HEK293 (cell line): Measurements from ENCODE around the gene SRSF1.

ENCODE experiments used
- YY1 ChIP-seq: fragments of 450-650 bp; formaldehyde crosslinking; IDR thresholded peaks from 2 replicates; pipeline ENCODE4 v1.5.1; 2018; ENCODE audit warnings: missing biosample characterization, missing genetic modification characterization
- ZNF248 ChIP-seq: fragments of 450-650 bp; formaldehyde crosslinking; IDR thresholded peaks from 2 replicates; pipeline ENCODE4 v1.5.1; 2017; ENCODE audit warnings: missing biosample characterization, missing genetic modification characterization
- ZNF274 ChIP-seq, 2 experiments: fragments of 200-500 bp in 1 of 2; fragments of 450-650 bp in 1 of 2; sonication (Bioruptor generic) in 1 of 2; formaldehyde crosslinking in 1 of 2; IDR thresholded peaks; 2 replicates each; pipeline versions ENCODE4 v1.5.1 to v1.6.1; 2014 to 2016; ENCODE audit warnings: borderline replicate concordance in 1 of 2, inconsistent platforms in 1 of 2, low read length in 1 of 2, missing biosample characterization in 1 of 2, missing genetic modification characterization in 1 of 2
- ZNF530 ChIP-seq: fragments of 450-650 bp; formaldehyde crosslinking; IDR thresholded peaks from 2 replicates; pipeline ENCODE4 v1.5.1; 2016; ENCODE audit warnings: low read depth, missing biosample characterization, missing genetic modification characterization
- TF ChIP-seq, protein P1 (sequence below): fragments of 450-650 bp; formaldehyde crosslinking; IDR thresholded peaks from 2 replicates; pipeline ENCODE4 v1.5.1; 2017; ENCODE audit warnings: missing biosample characterization, missing genetic modification characterization
- TF ChIP-seq, protein P2 (sequence below): fragments of 450-650 bp; formaldehyde crosslinking; IDR thresholded peaks from 2 replicates; pipeline ENCODE4 v1.5.1; 2016; ENCODE audit warnings: missing biosample characterization, missing genetic modification characterization
- TF ChIP-seq, protein P3 (sequence below): fragments of 450-650 bp; formaldehyde crosslinking; IDR thresholded peaks from 2 replicates; pipeline ENCODE4 v1.5.1; 2016; ENCODE audit warnings: missing biosample characterization, missing genetic modification characterization
- TF ChIP-seq, protein P4 (sequence below): fragments of 450-650 bp; formaldehyde crosslinking; conservative IDR thresholded peaks from 2 replicates; pipeline ENCODE4 v1.5.1; 2016; ENCODE audit warnings: low read depth, missing biosample characterization, missing genetic modification characterization

DNA sequence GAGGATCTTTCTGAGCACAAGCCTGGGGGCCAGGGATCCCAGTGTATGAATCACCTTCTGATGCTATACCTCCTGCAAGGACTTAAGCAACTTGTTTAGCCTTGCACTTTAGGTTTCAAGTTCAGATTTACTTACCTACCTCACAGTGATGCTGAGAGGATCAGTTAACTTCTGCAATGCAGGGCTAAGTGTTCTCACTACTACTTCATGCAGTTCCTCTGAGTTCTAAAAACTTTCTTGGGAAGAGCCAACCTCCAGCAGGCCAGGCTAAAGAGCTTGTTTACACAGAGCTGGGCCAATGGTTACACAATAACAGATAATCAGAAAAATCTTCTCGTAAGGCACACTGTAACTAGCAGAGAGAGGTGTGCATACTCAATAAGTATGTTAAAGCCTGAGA lies 32.0 kb downstream of the SRSF1 start:
- TF ChIP-seq, protein P1, sequence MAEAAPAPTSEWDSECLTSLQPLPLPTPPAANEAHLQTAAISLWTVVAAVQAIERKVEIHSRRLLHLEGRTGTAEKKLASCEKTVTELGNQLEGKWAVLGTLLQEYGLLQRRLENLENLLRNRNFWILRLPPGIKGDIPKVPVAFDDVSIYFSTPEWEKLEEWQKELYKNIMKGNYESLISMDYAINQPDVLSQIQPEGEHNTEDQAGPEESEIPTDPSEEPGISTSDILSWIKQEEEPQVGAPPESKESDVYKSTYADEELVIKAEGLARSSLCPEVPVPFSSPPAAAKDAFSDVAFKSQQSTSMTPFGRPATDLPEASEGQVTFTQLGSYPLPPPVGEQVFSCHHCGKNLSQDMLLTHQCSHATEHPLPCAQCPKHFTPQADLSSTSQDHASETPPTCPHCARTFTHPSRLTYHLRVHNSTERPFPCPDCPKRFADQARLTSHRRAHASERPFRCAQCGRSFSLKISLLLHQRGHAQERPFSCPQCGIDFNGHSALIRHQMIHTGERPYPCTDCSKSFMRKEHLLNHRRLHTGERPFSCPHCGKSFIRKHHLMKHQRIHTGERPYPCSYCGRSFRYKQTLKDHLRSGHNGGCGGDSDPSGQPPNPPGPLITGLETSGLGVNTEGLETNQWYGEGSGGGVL (tag by site-specific recombination), result no peak
- TF ChIP-seq YY1, result no peak
- TF ChIP-seq, protein P2, sequence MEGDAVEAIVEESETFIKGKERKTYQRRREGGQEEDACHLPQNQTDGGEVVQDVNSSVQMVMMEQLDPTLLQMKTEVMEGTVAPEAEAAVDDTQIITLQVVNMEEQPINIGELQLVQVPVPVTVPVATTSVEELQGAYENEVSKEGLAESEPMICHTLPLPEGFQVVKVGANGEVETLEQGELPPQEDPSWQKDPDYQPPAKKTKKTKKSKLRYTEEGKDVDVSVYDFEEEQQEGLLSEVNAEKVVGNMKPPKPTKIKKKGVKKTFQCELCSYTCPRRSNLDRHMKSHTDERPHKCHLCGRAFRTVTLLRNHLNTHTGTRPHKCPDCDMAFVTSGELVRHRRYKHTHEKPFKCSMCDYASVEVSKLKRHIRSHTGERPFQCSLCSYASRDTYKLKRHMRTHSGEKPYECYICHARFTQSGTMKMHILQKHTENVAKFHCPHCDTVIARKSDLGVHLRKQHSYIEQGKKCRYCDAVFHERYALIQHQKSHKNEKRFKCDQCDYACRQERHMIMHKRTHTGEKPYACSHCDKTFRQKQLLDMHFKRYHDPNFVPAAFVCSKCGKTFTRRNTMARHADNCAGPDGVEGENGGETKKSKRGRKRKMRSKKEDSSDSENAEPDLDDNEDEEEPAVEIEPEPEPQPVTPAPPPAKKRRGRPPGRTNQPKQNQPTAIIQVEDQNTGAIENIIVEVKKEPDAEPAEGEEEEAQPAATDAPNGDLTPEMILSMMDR (tag by site-specific recombination), result no peak
- TF ChIP-seq ZNF274 (IDR thresholded peaks at IDR 0.05; ENCODE audit: low read length), result no peak
- no peak for TF ChIP-seq ZNF274 (tag by site-specific recombination; IDR thresholded peaks at IDR 0.05; ENCODE audit: borderline replicate concordance)
- TF ChIP-seq, protein P3, sequence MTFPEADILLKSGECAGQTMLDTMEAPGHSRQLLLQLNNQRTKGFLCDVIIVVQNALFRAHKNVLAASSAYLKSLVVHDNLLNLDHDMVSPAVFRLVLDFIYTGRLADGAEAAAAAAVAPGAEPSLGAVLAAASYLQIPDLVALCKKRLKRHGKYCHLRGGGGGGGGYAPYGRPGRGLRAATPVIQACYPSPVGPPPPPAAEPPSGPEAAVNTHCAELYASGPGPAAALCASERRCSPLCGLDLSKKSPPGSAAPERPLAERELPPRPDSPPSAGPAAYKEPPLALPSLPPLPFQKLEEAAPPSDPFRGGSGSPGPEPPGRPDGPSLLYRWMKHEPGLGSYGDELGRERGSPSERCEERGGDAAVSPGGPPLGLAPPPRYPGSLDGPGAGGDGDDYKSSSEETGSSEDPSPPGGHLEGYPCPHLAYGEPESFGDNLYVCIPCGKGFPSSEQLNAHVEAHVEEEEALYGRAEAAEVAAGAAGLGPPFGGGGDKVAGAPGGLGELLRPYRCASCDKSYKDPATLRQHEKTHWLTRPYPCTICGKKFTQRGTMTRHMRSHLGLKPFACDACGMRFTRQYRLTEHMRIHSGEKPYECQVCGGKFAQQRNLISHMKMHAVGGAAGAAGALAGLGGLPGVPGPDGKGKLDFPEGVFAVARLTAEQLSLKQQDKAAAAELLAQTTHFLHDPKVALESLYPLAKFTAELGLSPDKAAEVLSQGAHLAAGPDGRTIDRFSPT, result no peak
- TF ChIP-seq, protein P4, sequence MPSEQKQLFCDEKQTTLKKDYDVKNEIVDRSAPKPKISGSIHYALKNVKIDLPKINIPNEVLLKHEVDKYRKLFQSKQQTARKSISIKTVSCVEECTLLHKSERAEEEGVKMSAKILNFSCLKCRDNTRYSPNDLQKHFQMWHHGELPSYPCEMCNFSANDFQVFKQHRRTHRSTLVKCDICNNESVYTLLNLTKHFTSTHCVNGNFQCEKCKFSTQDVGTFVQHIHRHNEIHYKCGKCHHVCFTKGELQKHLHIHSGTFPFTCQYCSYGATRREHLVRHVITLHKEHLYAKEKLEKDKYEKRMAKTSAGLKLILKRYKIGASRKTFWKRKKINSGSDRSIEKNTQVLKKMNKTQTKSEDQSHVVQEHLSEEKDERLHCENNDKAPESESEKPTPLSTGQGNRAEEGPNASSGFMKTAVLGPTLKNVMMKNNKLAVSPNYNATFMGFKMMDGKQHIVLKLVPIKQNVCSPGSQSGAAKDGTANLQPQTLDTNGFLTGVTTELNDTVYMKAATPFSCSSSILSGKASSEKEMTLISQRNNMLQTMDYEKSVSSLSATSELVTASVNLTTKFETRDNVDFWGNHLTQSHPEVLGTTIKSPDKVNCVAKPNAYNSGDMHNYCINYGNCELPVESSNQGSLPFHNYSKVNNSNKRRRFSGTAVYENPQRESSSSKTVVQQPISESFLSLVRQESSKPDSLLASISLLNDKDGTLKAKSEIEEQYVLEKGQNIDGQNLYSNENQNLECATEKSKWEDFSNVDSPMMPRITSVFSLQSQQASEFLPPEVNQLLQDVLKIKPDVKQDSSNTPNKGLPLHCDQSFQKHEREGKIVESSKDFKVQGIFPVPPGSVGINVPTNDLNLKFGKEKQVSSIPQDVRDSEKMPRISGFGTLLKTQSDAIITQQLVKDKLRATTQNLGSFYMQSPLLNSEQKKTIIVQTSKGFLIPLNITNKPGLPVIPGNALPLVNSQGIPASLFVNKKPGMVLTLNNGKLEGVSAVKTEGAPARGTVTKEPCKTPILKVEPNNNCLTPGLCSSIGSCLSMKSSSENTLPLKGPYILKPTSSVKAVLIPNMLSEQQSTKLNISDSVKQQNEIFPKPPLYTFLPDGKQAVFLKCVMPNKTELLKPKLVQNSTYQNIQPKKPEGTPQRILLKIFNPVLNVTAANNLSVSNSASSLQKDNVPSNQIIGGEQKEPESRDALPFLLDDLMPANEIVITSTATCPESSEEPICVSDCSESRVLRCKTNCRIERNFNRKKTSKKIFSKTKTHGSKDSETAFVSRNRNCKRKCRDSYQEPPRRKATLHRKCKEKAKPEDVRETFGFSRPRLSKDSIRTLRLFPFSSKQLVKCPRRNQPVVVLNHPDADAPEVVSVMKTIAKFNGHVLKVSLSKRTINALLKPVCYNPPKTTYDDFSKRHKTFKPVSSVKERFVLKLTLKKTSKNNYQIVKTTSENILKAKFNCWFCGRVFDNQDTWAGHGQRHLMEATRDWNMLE, result no peak
- TF ChIP-seq ZNF530 (tag by site-specific recombination), result no peak
- TF ChIP-seq ZNF248 (tag by site-specific recombination), result no peak
